Spleen (tissue), 11 donors: ENCODE measurements around the gene TANGO6. TPM values are rescaled to one million over a fixed set of nuclear protein-coding genes. Genes with fewer than 3 reads are reported as not detected.

Experiments
- DNase-seq: peaks from one replicate; pipeline ENCODE4 v3.0.0-alpha.2; 2020
- H3K27ac ChIP-seq, 8 donors: fragments of 200-600 bp; sonication (generic) in 7 of 8; 1 replicate in 4 of 8; 2 replicates in 4 of 8; pipeline versions ENCODE4 v1.5.0 to v1.8.0; 2016 to 2021; ENCODE audit warnings: inconsistent platforms in 4 of 8, mild to moderate bottlenecking in 4 of 8, moderate library complexity in 1 of 8
- H3K27me3 ChIP-seq, 7 donors: fragments of 200-600 bp; sonication (generic) in 6 of 7; replicated peaks in 1 of 7; 1 replicate in 4 of 7; 2 replicates in 3 of 7; pipeline versions ENCODE4 v1.5.0 to v1.8.0; 2016 to 2021; ENCODE audit warnings: inconsistent platforms in 3 of 7, mild to moderate bottlenecking in 1 of 7
- H3K36me3 ChIP-seq, 6 donors: fragments of 200-600 bp; sonication (generic) in 5 of 6; 1 replicate in 4 of 6; 2 replicates in 2 of 6; pipeline versions ENCODE4 v1.5.0 to v1.8.0; 2016 to 2021; ENCODE audit warnings: inconsistent platforms in 2 of 6
- H3K4me1 ChIP-seq, 6 donors: fragments of 200-600 bp; sonication (generic) in 5 of 6; 1 replicate in 3 of 6; 2 replicates in 3 of 6; pipeline versions ENCODE4 v1.5.0 to v1.8.0; 2016 to 2021; ENCODE audit warnings: inconsistent platforms in 3 of 6
- H3K4me3 ChIP-seq, 8 donors: fragments of 200-600 bp; sonication (generic) in 7 of 8; 1 replicate in 4 of 8; 2 replicates in 4 of 8; pipeline versions ENCODE4 v1.5.0 to v1.8.0; 2016 to 2021; ENCODE audit warnings: inconsistent platforms in 4 of 8, mild to moderate bottlenecking in 4 of 8, moderate library complexity in 2 of 8
- H3K9me3 ChIP-seq, 8 donors: fragments of 200-600 bp; sonication (generic) in 7 of 8; 1 replicate in 4 of 8; 2 replicates in 4 of 8; pipeline versions ENCODE4 v1.5.0 to v1.8.0; 2016 to 2021; ENCODE audit warnings: inconsistent platforms in 4 of 8
- POLR2A ChIP-seq, 3 donors: fragments of 450-650 bp; IDR thresholded peaks; one replicate each; pipeline ENCODE4 v1.5.1; 2017; ENCODE audit warnings: antibody characterized with exemption in 3 of 3, mild to moderate bottlenecking in 1 of 3
- POLR2AphosphoS5 ChIP-seq, 3 donors: sonication (generic); formaldehyde crosslinking; IDR thresholded peaks; one replicate each; pipeline ENCODE4 v1.5.1; 2017; ENCODE audit warnings: antibody characterized with exemption in 3 of 3
- WGBS, 5 donors: extraction: QIAGEN DNeasy Blood & Tissue Kit in 3 of 5; methylation state at CpG; one replicate each; pipeline versions ENCODE4 v1.1.5 to v1.1.7; 2013 to 2018; 5-methylcytosine and 5-hydroxymethylcytosine counted together
- intact Hi-C: fragments of 100-400 bp; cut with DNase I; formaldehyde crosslinking; loops from one replicate; pipeline ENCODE4 v1.15.0; 2023; ENCODE audit warnings: low total_unique reads
- polyA plus RNA-seq, 3 donors: library from polyadenylated mRNA; stranded (reverse); fragments of 200-250 nt; gene quantifications; one replicate each; pipeline ENCODE4 v1.2.1, GENCODE V29; 2013
- total RNA-seq, 7 donors: library from RNA; depleted of rRNA in 3 of 7; stranded (reverse); fragments of >200 nt in 3 of 7; fragmentation: NEBNext Ultra II Directional in 4 of 7; extraction: Animal tissue kit (Norgen Biotek cat#: 25700) in 4 of 7; gene quantifications; one replicate each; pipeline versions ENCODE4 v1.1.0 to v1.2.1, GENCODE V29; 2016 to 2021
- TF ChIP-seq, protein P1 (sequence below), 11 experiments: fragments of 200-600 bp in 7 of 11; fragments of 450-650 bp in 4 of 11; sonication (generic) in 4 of 11; IDR thresholded peaks in 8 of 11; conservative IDR thresholded peaks in 3 of 11; 1 replicate in 7 of 11; 2 replicates in 4 of 11; pipeline versions ENCODE4 v1.4.0 to v1.8.0; 2016 to 2021; ENCODE audit warnings: antibody characterized with exemption in 11 of 11, inconsistent platforms in 4 of 11, mild to moderate bottlenecking in 1 of 11
- donor health status: healthy with polysubstance abuse.
- donor health status: DM: no; HTN: no; CAD: no; lungs with moderate emphysema.
- donor health status: DM: no; HTN: no; CAD: no.
- donor health status: Bipolar disorder and iron deficiency.
- donor health status: healthy.
- donor health status: DM: no; HTN: no; CAD: no.
- donor health status: DM: yes; HTN: yes; CAD: no.

TANGO6 gene
- total and polyA plus RNA-seq, 10 donors, result 1.9 to 35.2 (median 23.0) TPM

DNA sequence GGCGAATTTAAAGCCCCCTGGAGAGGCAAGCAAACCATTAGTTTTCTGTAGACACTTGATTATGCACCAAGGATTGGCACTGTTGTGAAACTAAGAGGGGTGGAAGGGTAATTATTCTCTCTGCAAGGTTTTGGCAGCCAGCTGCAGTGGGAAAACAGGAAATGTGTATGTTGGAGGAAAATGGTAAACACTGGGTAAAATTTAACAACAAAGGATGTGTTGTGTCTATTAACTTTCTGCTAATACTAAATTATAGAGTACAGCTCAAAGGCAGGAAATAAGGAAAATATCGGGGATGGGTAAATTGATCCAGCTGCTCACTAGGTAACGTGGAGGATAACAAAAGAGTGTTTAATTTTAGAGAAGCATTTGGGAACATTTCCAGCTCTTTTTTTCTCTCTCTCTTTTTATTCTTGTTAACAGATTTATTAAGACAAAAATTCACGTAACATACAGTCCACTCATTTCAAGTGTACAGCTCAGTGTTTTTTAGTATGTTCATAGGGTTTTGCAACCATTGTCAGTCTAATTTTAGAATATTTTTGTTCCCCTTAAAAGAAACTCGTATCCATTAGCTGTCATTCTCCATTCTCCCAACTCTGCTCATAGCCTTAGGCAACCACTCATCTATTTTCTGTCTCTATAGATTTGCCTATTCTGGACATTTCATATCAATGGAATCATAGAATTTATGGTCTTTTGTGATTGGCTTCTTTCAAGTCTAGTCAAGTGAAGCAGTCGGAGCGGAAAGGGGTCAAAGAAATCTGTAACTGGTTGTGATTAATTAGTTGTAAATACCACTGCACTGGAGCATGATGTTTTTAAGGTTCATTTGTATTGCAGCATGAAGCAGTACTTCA is 41.8 kb downstream of the TANGO6 start:
- WGBS, 5 donors, result 74 to 81% (median 79%) methylated on average over 7 of the region's 7 CpGs
- no peak overlapping the region for H3K27ac ChIP-seq
- no peak overlapping the region for H3K4me3 ChIP-seq
- peaks cover 0 to 7% (median 0%) of the 10 kb centered on the region in 6 donors for H3K4me1 ChIP-seq
- H3K36me3 ChIP-seq, result peaks cover 5 to 76% (median 29%) of the 10 kb centered on the region in 6 donors
- H3K27me3 ChIP-seq, result no peaks in the 10 kb centered on the region
- intact Hi-C loops, result no loop called here
- TF ChIP-seq POLR2A (IDR thresholded peaks at IDR 0.05) (no peak), POLR2AphosphoS5 (IDR thresholded peaks at IDR 0.05) (no peak)
- TF ChIP-seq, protein P1, sequence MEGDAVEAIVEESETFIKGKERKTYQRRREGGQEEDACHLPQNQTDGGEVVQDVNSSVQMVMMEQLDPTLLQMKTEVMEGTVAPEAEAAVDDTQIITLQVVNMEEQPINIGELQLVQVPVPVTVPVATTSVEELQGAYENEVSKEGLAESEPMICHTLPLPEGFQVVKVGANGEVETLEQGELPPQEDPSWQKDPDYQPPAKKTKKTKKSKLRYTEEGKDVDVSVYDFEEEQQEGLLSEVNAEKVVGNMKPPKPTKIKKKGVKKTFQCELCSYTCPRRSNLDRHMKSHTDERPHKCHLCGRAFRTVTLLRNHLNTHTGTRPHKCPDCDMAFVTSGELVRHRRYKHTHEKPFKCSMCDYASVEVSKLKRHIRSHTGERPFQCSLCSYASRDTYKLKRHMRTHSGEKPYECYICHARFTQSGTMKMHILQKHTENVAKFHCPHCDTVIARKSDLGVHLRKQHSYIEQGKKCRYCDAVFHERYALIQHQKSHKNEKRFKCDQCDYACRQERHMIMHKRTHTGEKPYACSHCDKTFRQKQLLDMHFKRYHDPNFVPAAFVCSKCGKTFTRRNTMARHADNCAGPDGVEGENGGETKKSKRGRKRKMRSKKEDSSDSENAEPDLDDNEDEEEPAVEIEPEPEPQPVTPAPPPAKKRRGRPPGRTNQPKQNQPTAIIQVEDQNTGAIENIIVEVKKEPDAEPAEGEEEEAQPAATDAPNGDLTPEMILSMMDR (IDR thresholded peaks at IDR 0.05 in 8 of 11, conservative IDR thresholded peaks at IDR 0.05 in 3 of 11), result no peak
- no peak for DNase-seq
- no peaks in the 10 kb centered on the region for H3K9me3 ChIP-seq

- TF ChIP-seq POLR2AphosphoS5 (IDR thresholded peaks at IDR 0.05) (no peak), POLR2A (IDR thresholded peaks at IDR 0.05) (no peak)
- TF ChIP-seq, protein P1 (IDR thresholded peaks at IDR 0.05 in 8 of 11, conservative IDR thresholded peaks at IDR 0.05 in 3 of 11), result no peak
- no peak for DNase-seq
- Histone ChIP-seq H3K27me3 (no peaks in the 10 kb centered on the region), H3K4me1 (peaks cover 0 to 7% (median 2%) of the 10 kb centered on the region in 6 donors), H3K4me3 (no peak overlapping the region), H3K9me3 (no peaks in the 10 kb centered on the region), H3K36me3 (peaks cover 0 to 60% (median 14%) of the 10 kb centered on the region in 6 donors), H3K27ac (no peak overlapping the region)
- intact Hi-C loops, result no loop called here
- 75 to 100% (median 91%) methylated on average over 1 of the region's 1 CpG for WGBS, 5 donors
These were observed 43.8 kb downstream of the TANGO6 start for GRCh38 chr16:68887107-68887506.

DNA sequence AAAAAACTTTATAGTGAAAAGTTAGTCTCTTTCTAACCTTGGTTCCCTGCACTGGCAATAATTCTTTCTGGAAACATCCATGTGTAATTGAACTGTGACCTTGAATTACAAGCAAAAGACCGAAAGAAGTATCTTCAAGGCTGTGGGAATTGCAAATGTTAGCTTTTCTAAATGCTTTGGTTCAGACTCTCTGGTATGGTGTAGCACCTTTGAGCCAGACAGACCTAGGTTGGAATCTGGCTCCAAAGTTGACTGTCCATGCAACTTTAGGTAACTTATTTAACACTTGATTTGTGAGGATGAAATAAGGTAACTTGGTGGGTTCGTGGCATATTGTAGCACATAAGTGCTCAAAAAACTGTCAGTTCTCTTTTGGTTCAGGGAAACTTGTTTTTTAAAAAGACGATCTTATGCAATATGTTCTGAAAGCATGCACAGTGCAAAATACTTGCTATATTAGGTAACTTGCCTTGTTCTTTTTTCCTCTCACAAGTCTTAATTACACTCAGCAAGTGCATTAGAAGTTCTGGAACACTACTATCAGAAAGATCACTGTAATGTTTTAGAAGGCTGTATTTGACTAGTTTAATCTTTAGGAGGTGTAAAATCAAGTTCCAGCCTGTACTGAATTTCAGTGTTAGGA is 46.3 kb downstream of the TANGO6 start:
- peaks cover 0 to 50% (median 0%) of the 10 kb centered on the region in 6 donors for H3K36me3 ChIP-seq
- no peak for DNase-seq
- H3K27ac ChIP-seq, result peak overlapping the region in 1 of 8 donors; percentile 40
- no peak for TF ChIP-seq POLR2AphosphoS5 (IDR thresholded peaks at IDR 0.05)
- TF ChIP-seq, protein P1 (IDR thresholded peaks at IDR 0.05 in 8 of 11, conservative IDR thresholded peaks at IDR 0.05 in 3 of 11), result no peak
- no peak overlapping the region for H3K4me3 ChIP-seq
- WGBS, 5 donors, result 62 to 81% (median 78%) methylated on average over 3 of the region's 3 CpGs
- H3K4me1 ChIP-seq, result peaks cover 0 to 7% (median 2%) of the 10 kb centered on the region in 6 donors
- H3K9me3 ChIP-seq, result no peaks in the 10 kb centered on the region
- intact Hi-C loops, result no loop called here
- no peaks in the 10 kb centered on the region for H3K27me3 ChIP-seq

DNA sequence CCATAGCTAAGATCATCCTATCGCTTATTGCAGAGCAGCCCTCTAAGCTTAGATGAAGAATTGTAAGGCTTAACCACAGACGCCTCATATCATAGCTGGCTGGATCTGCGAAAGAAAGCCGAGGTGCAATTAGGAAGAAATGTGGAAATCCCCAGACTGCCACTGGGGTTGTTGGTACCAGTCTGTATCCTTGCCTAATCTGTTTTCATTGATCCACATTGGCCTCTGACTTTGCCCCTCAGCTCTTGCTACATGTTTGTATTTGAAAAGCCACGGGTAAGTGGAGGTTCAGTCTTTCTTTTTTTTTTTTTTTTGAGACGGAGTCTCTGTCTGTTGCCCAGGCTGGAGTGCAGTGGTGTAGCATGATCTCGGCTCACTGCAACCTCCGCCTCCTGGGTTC is 48.9 kb downstream of the TANGO6 start:
- Histone ChIP-seq H3K4me3 (no peak overlapping the region), H3K4me1 (peaks cover 0 to 7% (median 2%) of the 10 kb centered on the region in 6 donors), H3K27me3 (no peaks in the 10 kb centered on the region), H3K36me3 (peaks cover 0 to 45% (median 0%) of the 10 kb centered on the region in 6 donors), H3K27ac (no peak overlapping the region), H3K9me3 (no peaks in the 10 kb centered on the region)
- no peak for DNase-seq
- WGBS, 5 donors, result 83 to 96% (median 92%) methylated on average over 8 of the region's 8 CpGs
- intact Hi-C loops, result no loop called here
- TF ChIP-seq POLR2A (IDR thresholded peaks at IDR 0.05) (no peak), POLR2AphosphoS5 (IDR thresholded peaks at IDR 0.05) (no peak)
- TF ChIP-seq, protein P1 (IDR thresholded peaks at IDR 0.05 in 8 of 11, conservative IDR thresholded peaks at IDR 0.05 in 3 of 11), result no peak
